ENCODE results near the gene HORMAD1. TPM values are rescaled to one million over a fixed set of nuclear protein-coding genes. Genes with fewer than 3 reads are reported as not detected.

The HORMAD1 gene
- total and polyA plus RNA-seq, 9 donors: 0.18 TPM; not detected in 8

- Histone ChIP-seq H3K27ac (ENCODE audit: low read length) (no peak overlapping the region), H3K4me3 (ENCODE audit: low read length) (no peak overlapping the region), H3K4me1 (ENCODE audit: control insufficient read depth, insufficient read depth, low read length) (no peaks in the 10 kb centered on the region), H3K27me3 (ENCODE audit: control insufficient read depth, insufficient read depth, low read length) (peaks cover 5% of the 10 kb centered on the region), H3K36me3 (ENCODE audit: control insufficient read depth, insufficient read depth, low read length) (no peaks in the 10 kb centered on the region), H3K9me3 (replicated peaks; ENCODE audit: control insufficient read depth, low read depth, low read length) (no peaks in the 10 kb centered on the region)
- DNase-seq: no peak
These were observed 17.3 kb downstream of the HORMAD1 start for GRCh38 chr1:150703427-150703826.

GRCh38 chr1:150696995-150697927, 23.4 kb downstream of the HORMAD1 start, which contains the start of gene GOLPH3L:
Gene GOLPH3L (minus strand): TSS chr1:150697154. CDS start chr1:150694838, 2,316 bp downstream.
- Histone ChIP-seq H3K4me3 (ENCODE audit: low read length) (peak within 1 kb of the TSS; percentile 71), H3K27me3 (ENCODE audit: control insufficient read depth, insufficient read depth, low read length) (peaks cover 2% of the 10 kb centered on the region), H3K4me1 (ENCODE audit: control insufficient read depth, insufficient read depth, low read length) (no peaks in the 10 kb centered on the region), H3K9me3 (replicated peaks; ENCODE audit: control insufficient read depth, low read depth, low read length) (no peaks in the 10 kb centered on the region), H3K27ac (ENCODE audit: low read length) (peak within 1 kb of the TSS; percentile 83), H3K36me3 (ENCODE audit: control insufficient read depth, insufficient read depth, low read length) (peaks cover 9% of the 10 kb centered on the region)
- DNase-seq: peak; percentile 100
- 0% methylated on average over 3 of the region's 18 CpGs for WGBS (ENCODE audit: insufficient coverage)

GRCh38 chr1:150696590-150696989, 24.1 kb downstream of the HORMAD1 start:
- Histone ChIP-seq H3K4me3 (ENCODE audit: low read length) (peak overlapping the region; percentile 71), H3K27ac (ENCODE audit: low read length) (peak overlapping the region; percentile 83), H3K36me3 (ENCODE audit: control insufficient read depth, insufficient read depth, low read length) (peaks cover 9% of the 10 kb centered on the region), H3K27me3 (ENCODE audit: control insufficient read depth, insufficient read depth, low read length) (peaks cover 2% of the 10 kb centered on the region), H3K4me1 (ENCODE audit: control insufficient read depth, insufficient read depth, low read length) (no peaks in the 10 kb centered on the region), H3K9me3 (replicated peaks; ENCODE audit: control insufficient read depth, low read depth, low read length) (no peaks in the 10 kb centered on the region)
- WGBS (ENCODE audit: insufficient coverage): no CpG with 5 or more reads among the region's 6 CpGs
- DNase-seq: peak; percentile 22

GRCh38 chr1:150696162-150696561, 24.5 kb downstream of the HORMAD1 start:
- Histone ChIP-seq H3K9me3 (replicated peaks; ENCODE audit: control insufficient read depth, low read depth, low read length) (no peaks in the 10 kb centered on the region), H3K4me3 (ENCODE audit: low read length) (no peak overlapping the region), H3K27me3 (ENCODE audit: control insufficient read depth, insufficient read depth, low read length) (peaks cover 2% of the 10 kb centered on the region), H3K27ac (ENCODE audit: low read length) (no peak overlapping the region), H3K36me3 (ENCODE audit: control insufficient read depth, insufficient read depth, low read length) (peaks cover 11% of the 10 kb centered on the region), H3K4me1 (ENCODE audit: control insufficient read depth, insufficient read depth, low read length) (no peaks in the 10 kb centered on the region)
- no CpG with 5 or more reads among the region's 1 CpG for WGBS (ENCODE audit: insufficient coverage)
- DNase-seq: no peak

GRCh38 chr1:150695561-150695960, 25.1 kb downstream of the HORMAD1 start:
- Histone ChIP-seq H3K27me3 (ENCODE audit: control insufficient read depth, insufficient read depth, low read length) (peaks cover 2% of the 10 kb centered on the region), H3K27ac (ENCODE audit: low read length) (no peak overlapping the region), H3K9me3 (replicated peaks; ENCODE audit: control insufficient read depth, low read depth, low read length) (no peaks in the 10 kb centered on the region), H3K36me3 (ENCODE audit: control insufficient read depth, insufficient read depth, low read length) (peaks cover 14% of the 10 kb centered on the region), H3K4me3 (ENCODE audit: low read length) (no peak overlapping the region), H3K4me1 (ENCODE audit: control insufficient read depth, insufficient read depth, low read length) (no peaks in the 10 kb centered on the region)
- no CpG with 5 or more reads among the region's 4 CpGs for WGBS (ENCODE audit: insufficient coverage)
- DNase-seq: no peak

GRCh38 chr1:150692720-150693119, 28.0 kb downstream of the HORMAD1 start:
- no peak overlapping the region for H3K4me3 ChIP-seq (ENCODE audit: low read length)
- DNase-seq: no peak
- no peaks in the 10 kb centered on the region for H3K4me1 ChIP-seq (ENCODE audit: control insufficient read depth, insufficient read depth, low read length)
- WGBS (ENCODE audit: insufficient coverage): no CpG with 5 or more reads among the region's 3 CpGs
- no peak overlapping the region for H3K27ac ChIP-seq (ENCODE audit: low read length)
- no peaks in the 10 kb centered on the region for H3K27me3 ChIP-seq (ENCODE audit: control insufficient read depth, insufficient read depth, low read length)
- no peaks in the 10 kb centered on the region for H3K9me3 ChIP-seq (replicated peaks; ENCODE audit: control insufficient read depth, low read depth, low read length)
- H3K36me3 ChIP-seq (ENCODE audit: control insufficient read depth, insufficient read depth, low read length): peaks cover 20% of the 10 kb centered on the region

- H3K4me1 ChIP-seq (ENCODE audit: control insufficient read depth, insufficient read depth, low read length): no peaks in the 10 kb centered on the region
- WGBS (ENCODE audit: insufficient coverage): 69% methylated on average over 1 of the region's 1 CpG
- H3K4me3 ChIP-seq (ENCODE audit: low read length): no peak overlapping the region
- DNase-seq: no peak
- peaks cover 18% of the 10 kb centered on the region for H3K36me3 ChIP-seq (ENCODE audit: control insufficient read depth, insufficient read depth, low read length)
- H3K27ac ChIP-seq (ENCODE audit: low read length): no peak overlapping the region
- H3K27me3 ChIP-seq (ENCODE audit: control insufficient read depth, insufficient read depth, low read length): no peaks in the 10 kb centered on the region
- no peaks in the 10 kb centered on the region for H3K9me3 ChIP-seq (replicated peaks; ENCODE audit: control insufficient read depth, low read depth, low read length)
These were observed 31.9 kb downstream of the HORMAD1 start for GRCh38 chr1:150688763-150689162.

- no peak for DNase-seq
- Histone ChIP-seq H3K27ac (ENCODE audit: low read length) (no peak overlapping the region), H3K4me1 (ENCODE audit: control insufficient read depth, insufficient read depth, low read length) (no peaks in the 10 kb centered on the region), H3K36me3 (ENCODE audit: control insufficient read depth, insufficient read depth, low read length) (peaks cover 15% of the 10 kb centered on the region), H3K9me3 (replicated peaks; ENCODE audit: control insufficient read depth, low read depth, low read length) (no peaks in the 10 kb centered on the region), H3K4me3 (ENCODE audit: low read length) (no peak overlapping the region), H3K27me3 (ENCODE audit: control insufficient read depth, insufficient read depth, low read length) (no peaks in the 10 kb centered on the region)
- no CpG with 5 or more reads among the region's 3 CpGs for WGBS (ENCODE audit: insufficient coverage)
These were observed 34.4 kb downstream of the HORMAD1 start for GRCh38 chr1:150686275-150686674.

GRCh38 chr1:150683914-150684313, 36.8 kb downstream of the HORMAD1 start:
- Histone ChIP-seq H3K4me3 (ENCODE audit: low read length) (no peak overlapping the region), H3K4me1 (ENCODE audit: control insufficient read depth, insufficient read depth, low read length) (no peaks in the 10 kb centered on the region), H3K36me3 (ENCODE audit: control insufficient read depth, insufficient read depth, low read length) (peaks cover 13% of the 10 kb centered on the region), H3K9me3 (replicated peaks; ENCODE audit: control insufficient read depth, low read depth, low read length) (no peaks in the 10 kb centered on the region), H3K27me3 (ENCODE audit: control insufficient read depth, insufficient read depth, low read length) (no peaks in the 10 kb centered on the region), H3K27ac (ENCODE audit: low read length) (no peak overlapping the region)
- no CpG with 5 or more reads among the region's 1 CpG for WGBS (ENCODE audit: insufficient coverage)
- DNase-seq: no peak

GRCh38 chr1:150678988-150679387, 41.7 kb downstream of the HORMAD1 start:
- Histone ChIP-seq H3K4me1 (ENCODE audit: control insufficient read depth, insufficient read depth, low read length) (no peaks in the 10 kb centered on the region), H3K27ac (ENCODE audit: low read length) (no peak overlapping the region), H3K36me3 (ENCODE audit: control insufficient read depth, insufficient read depth, low read length) (peaks cover 10% of the 10 kb centered on the region), H3K27me3 (ENCODE audit: control insufficient read depth, insufficient read depth, low read length) (no peaks in the 10 kb centered on the region), H3K4me3 (ENCODE audit: low read length) (no peak overlapping the region), H3K9me3 (replicated peaks; ENCODE audit: control insufficient read depth, low read depth, low read length) (no peaks in the 10 kb centered on the region)
- WGBS (ENCODE audit: insufficient coverage): no CpG with 5 or more reads among the region's 1 CpG
- DNase-seq: no peak
